ENCODE measurements around the gene ATXN1L. TPM values are rescaled to one million over a fixed set of nuclear protein-coding genes. Genes with fewer than 3 reads are reported as not detected.
A peak's percentile ranks its signal among the peaks of the same experiment; 100 is the strongest.
"Not testable (repeated sequence)": the region's sequence is repeated elsewhere in the genome, so short reads cannot be mapped to it uniquely, and the experiment has no call there.

ATXN1L gene
- total RNA-seq, 1 experiment from 2014 or later: 25.3 TPM

DNA sequence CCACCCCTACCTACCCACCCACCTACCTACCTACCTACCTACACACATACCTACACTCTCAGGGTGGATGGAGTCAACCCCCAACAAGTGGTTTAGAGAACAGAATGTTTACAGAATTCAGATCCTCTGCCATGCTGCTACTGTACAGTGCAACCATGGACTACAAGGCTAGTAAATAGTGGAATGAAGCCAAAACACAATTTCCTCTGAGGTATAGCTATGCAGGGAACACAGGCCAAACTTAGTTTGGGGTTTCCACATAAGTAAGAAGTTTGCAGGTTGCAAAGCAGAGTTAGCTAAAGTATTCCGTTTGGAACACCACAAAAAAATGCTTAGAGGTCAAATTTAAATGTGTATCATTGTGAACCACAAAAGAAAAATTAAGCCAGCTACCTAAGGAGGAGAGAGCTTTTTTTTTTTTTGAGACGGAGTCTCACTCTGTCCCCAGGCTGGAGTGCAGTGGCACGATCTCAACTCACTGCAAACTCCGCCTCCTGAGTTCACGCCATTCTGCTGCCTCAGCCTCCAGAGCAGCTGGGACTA lies 34.4 kb upstream of the ATXN1L start:
- no peak for TF ChIP-seq EZH2 (IDR thresholded peaks at IDR 0.05; ENCODE audit: low read depth)
- no peak for TF ChIP-seq CTCF (conservative IDR thresholded peaks at IDR 0.05)
- POLR2A ChIA-PET (ENCODE audit: unreplicated experiment): no interaction called here
- Histone ChIP-seq H3K79me2 (ENCODE audit: low read depth) (peaks cover 24% of the 10 kb centered on the region), H3K36me3 (ENCODE audit: low read depth) (no peaks in the 10 kb centered on the region), H4K20me1 (ENCODE audit: insufficient read depth) (peaks cover 3% of the 10 kb centered on the region), H2AFZ (no peak overlapping the region), H3K4me2 (no peak overlapping the region), H3K4me1 (replicated peaks; ENCODE audit: insufficient read depth) (peaks cover 13% of the 10 kb centered on the region), H3F3A (ENCODE audit: insufficient read depth, low read depth) (peaks cover 5% of the 10 kb centered on the region; the same call in 1 of the 2 replicates), H3K27me3 (ENCODE audit: insufficient read depth, low read depth) (no peaks in the 10 kb centered on the region), H3K9me3 (ENCODE audit: insufficient read depth, low read depth) (no peaks in the 10 kb centered on the region), H3K9me2 (ENCODE audit: insufficient read depth) (no peaks in the 10 kb centered on the region), H3K4me3 (no peak overlapping the region), H3K27ac (no peak overlapping the region)
- CTCF ChIA-PET: no interaction called here
- BruUV-seq (replicated peaks): no TSS peak
- DNase-seq: no peak
- intact Hi-C loops (cut with micrococcal nuclease; ENCODE audit: unreplicated experiment): no loop called here

DNA sequence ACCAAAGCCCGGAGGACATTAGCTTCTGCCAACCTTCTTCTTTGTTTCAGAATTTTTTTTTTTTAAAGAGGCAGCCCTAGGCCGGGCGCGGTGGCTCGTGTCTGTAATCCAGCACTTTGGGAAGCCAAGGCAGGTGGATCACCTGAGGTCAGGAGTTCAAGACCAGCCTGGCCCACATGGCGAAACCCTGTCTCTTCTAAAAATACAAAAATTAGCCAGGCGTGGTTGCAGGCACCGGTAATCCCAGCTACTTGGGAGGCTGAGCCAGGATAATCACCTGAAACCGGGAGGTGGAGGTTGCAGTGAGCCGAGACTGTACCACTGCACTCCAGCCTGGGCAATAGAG lies 28.6 kb upstream of the ATXN1L start:
- POLR2A ChIA-PET (ENCODE audit: unreplicated experiment); BruUV-seq (replicated peaks): not testable (repeated sequence)
- CTCF ChIA-PET: interaction anchor here (0.7 kb wide), 1 partner anchor 162 kb away, joined by 4 read pairs; no protein-coding TSS in a partner anchor

DNA sequence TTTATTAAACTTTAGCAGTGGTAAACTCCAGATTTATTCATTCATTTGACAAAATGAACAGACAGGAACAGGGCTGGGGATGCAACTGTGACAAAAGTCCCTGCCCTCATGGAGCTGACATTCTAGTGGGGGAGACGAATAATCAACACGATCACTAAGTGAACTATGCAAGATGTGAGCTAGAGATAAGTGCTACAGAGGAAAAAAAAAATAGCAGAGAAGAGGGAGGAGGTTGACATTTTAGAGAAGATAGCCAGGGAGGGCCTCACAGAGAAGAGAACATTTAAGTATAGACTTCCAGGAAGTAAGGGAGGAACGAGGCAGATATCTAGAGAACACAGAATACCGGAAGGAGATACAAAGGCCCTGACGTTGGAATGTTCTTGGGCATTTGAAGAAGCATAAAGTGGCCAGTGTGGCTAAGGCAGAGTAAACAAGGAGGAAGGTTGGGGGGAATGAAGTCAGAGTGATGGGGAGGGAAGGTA lies 19.2 kb upstream of the ATXN1L start:
- ChIA-PET POLR2A (ENCODE audit: unreplicated experiment) (no interaction called here), CTCF (no interaction called here)
- Histone ChIP-seq H3K4me1 (replicated peaks; ENCODE audit: insufficient read depth) (no peaks in the 10 kb centered on the region), H2AFZ (no peak overlapping the region), H3K9me3 (ENCODE audit: insufficient read depth, low read depth) (no peaks in the 10 kb centered on the region), H3K27me3 (ENCODE audit: insufficient read depth, low read depth) (no peaks in the 10 kb centered on the region), H3K4me2 (no peak overlapping the region), H3K9me2 (ENCODE audit: insufficient read depth) (no peaks in the 10 kb centered on the region), H3F3A (ENCODE audit: insufficient read depth, low read depth) (no peaks in the 10 kb centered on the region), H3K27ac (no peak overlapping the region), H4K20me1 (ENCODE audit: insufficient read depth) (no peaks in the 10 kb centered on the region), H3K4me3 (no peak overlapping the region), H3K79me2 (ENCODE audit: low read depth) (no peaks in the 10 kb centered on the region), H3K36me3 (ENCODE audit: low read depth) (no peaks in the 10 kb centered on the region)
- no peak for TF ChIP-seq EZH2 (IDR thresholded peaks at IDR 0.05; ENCODE audit: low read depth)
- TF ChIP-seq CTCF (conservative IDR thresholded peaks at IDR 0.05): no peak
- no peak for DNase-seq
- BruUV-seq (replicated peaks): no TSS peak
- intact Hi-C loops (cut with micrococcal nuclease; ENCODE audit: unreplicated experiment): no loop called here

More for the DNA sequence above, 28.6 kb upstream of the ATXN1L start:
- H2AFZ ChIP-seq; DNase-seq; H3K9me3 ChIP-seq (ENCODE audit: insufficient read depth, low read depth); H3K4me3 ChIP-seq; H3K79me2 ChIP-seq (ENCODE audit: low read depth); H3K27me3 ChIP-seq (ENCODE audit: insufficient read depth, low read depth); H3K36me3 ChIP-seq (ENCODE audit: low read depth); H3K9me2 ChIP-seq (ENCODE audit: insufficient read depth); H4K20me1 ChIP-seq (ENCODE audit: insufficient read depth); intact Hi-C loops (cut with micrococcal nuclease; ENCODE audit: unreplicated experiment); H3K4me1 ChIP-seq (replicated peaks; ENCODE audit: insufficient read depth): not testable (repeated sequence)
- H3K27ac ChIP-seq: 0 out of 2 replicates have a peak overlapping the region, but pooled peaks have one; percentile 4
- H3K4me2 ChIP-seq: peak overlapping the region; percentile 49
- H3F3A ChIP-seq (ENCODE audit: insufficient read depth, low read depth): peaks cover 21% of the 10 kb centered on the region

DNA sequence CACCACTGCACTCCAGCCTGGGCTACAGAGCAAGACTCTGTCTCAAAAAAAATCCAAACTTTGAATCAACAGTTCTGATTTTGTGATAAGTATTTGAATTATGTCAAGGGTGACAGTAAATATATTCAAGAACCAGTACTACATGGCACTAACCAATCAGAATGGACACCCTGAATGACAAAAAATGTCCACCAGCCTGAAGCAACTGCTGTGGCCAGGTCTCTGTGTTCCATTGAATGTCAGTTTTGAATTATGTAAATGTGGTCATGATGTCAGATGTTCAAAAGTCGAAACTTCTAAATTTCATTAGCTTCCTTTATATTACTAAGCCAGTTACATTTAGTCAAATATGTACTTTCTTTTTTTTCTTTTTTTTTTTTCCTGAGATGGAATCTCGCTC lies 15.4 kb upstream of the ATXN1L start:
- Histone ChIP-seq H2AFZ (no peak overlapping the region), H3K27ac (no peak overlapping the region), H3K4me1 (replicated peaks; ENCODE audit: insufficient read depth) (no peaks in the 10 kb centered on the region), H3K9me3 (ENCODE audit: insufficient read depth, low read depth) (no peaks in the 10 kb centered on the region), H3K9me2 (ENCODE audit: insufficient read depth) (no peaks in the 10 kb centered on the region), H3K27me3 (ENCODE audit: insufficient read depth, low read depth) (no peaks in the 10 kb centered on the region), H3K79me2 (ENCODE audit: low read depth) (no peaks in the 10 kb centered on the region), H3F3A (ENCODE audit: insufficient read depth, low read depth) (no peaks in the 10 kb centered on the region), H3K4me3 (no peak overlapping the region), H3K4me2 (no peak overlapping the region), H3K36me3 (ENCODE audit: low read depth) (no peaks in the 10 kb centered on the region), H4K20me1 (ENCODE audit: insufficient read depth) (no peaks in the 10 kb centered on the region)
- CTCF ChIA-PET: interaction anchor here (0.6 kb wide), 1 partner anchor 261 kb away, joined by 4 read pairs; no protein-coding TSS in a partner anchor
- POLR2A ChIA-PET (ENCODE audit: unreplicated experiment): interaction anchor here (0.6 kb wide), 2 partner anchors 16 to 61 kb away, joined by 6 to 11 read pairs; no protein-coding TSS in a partner anchor
- no peak for DNase-seq
- BruUV-seq (replicated peaks): no TSS peak
- intact Hi-C loops (cut with micrococcal nuclease; ENCODE audit: unreplicated experiment): no loop called here
- no peak for TF ChIP-seq CTCF (conservative IDR thresholded peaks at IDR 0.05)
- TF ChIP-seq EZH2 (IDR thresholded peaks at IDR 0.05; ENCODE audit: low read depth): no peak

GRCh38 chr16:71831698-71832097 lies 14.1 kb upstream of the ATXN1L start:
- H4K20me1 ChIP-seq (ENCODE audit: insufficient read depth); H3K27me3 ChIP-seq (ENCODE audit: insufficient read depth, low read depth); CTCF ChIA-PET; DNase-seq; H3K79me2 ChIP-seq (ENCODE audit: low read depth); H3K27ac ChIP-seq; H3K4me1 ChIP-seq (replicated peaks; ENCODE audit: insufficient read depth); H3K36me3 ChIP-seq (ENCODE audit: low read depth); H3K4me3 ChIP-seq; H3K9me2 ChIP-seq (ENCODE audit: insufficient read depth); intact Hi-C loops (cut with micrococcal nuclease; ENCODE audit: unreplicated experiment); BruUV-seq (replicated peaks); H2AFZ ChIP-seq; POLR2A ChIA-PET (ENCODE audit: unreplicated experiment); H3K4me2 ChIP-seq; H3K9me3 ChIP-seq (ENCODE audit: insufficient read depth, low read depth); H3F3A ChIP-seq (ENCODE audit: insufficient read depth, low read depth): not testable (repeated sequence)
